SH-SY5Y (cell line): ENCODE data around the gene PCSK9.

Experiments
- GATA2 ChIP-seq: IDR thresholded peaks from 2 replicates; pipeline ENCODE4 v1.6.1; 2011; ENCODE audit warnings: mild to moderate bottlenecking, low read depth, low read length
- GATA3 ChIP-seq: IDR thresholded peaks from 2 replicates; pipeline ENCODE4 v1.6.1; 2011; ENCODE audit warnings: low read depth, mild to moderate bottlenecking, low read length, moderate library complexity

The PCSK9 gene

DNA sequence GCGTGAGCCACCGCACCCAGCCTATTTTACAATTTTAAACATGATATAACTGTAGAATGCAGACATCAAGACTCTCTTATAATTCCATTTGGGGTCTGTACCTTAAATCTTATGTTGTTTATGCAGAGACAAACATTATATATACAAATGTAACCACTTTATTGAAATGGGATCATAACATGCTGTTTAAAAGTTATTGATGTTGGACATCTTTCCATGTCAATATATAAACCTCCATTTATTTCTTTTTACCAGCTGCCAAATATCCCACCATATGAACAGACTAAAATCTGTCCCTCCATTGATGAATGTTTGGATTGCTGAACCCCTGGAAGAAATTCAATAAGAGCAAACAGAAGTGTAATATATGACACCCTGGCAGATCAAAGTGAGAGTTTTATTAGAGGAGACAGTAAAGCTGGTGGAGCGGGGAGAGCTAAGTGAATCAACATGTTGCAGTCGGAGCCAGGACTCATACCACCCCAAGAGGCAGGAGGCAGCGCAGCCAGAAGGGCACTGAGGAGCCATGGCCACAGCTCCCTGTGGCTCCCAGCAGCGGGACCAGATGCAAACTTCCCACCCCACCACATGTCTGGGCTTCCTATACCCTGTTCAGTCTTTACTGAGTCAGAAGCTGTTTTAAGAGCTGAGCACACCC is 4.7 kb upstream of the PCSK9 start:
- TF ChIP-seq GATA3, result no peak
- TF ChIP-seq GATA2, result no peak

DNA sequence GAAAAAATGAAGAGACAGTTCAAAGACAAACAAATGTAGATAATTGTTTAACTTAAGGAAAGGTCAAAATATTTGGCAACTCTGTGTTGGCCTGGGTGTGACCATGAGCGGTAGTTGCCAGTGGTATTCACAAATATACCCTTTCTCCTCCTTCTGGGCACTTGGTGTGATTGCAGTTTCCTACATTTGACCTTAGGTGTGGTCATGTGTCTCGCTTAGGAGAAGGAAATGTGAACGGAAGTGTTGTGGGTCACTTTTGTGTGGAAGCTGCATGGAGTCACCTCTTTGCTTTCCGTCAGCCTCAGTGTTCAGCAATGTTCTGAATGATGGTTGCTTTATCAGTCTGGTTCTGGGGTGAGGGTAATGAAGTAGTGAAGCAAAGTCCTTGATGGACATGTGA is 3.4 kb upstream of the PCSK9 start:
- TF ChIP-seq GATA3 (no peak), GATA2 (no peak)

DNA sequence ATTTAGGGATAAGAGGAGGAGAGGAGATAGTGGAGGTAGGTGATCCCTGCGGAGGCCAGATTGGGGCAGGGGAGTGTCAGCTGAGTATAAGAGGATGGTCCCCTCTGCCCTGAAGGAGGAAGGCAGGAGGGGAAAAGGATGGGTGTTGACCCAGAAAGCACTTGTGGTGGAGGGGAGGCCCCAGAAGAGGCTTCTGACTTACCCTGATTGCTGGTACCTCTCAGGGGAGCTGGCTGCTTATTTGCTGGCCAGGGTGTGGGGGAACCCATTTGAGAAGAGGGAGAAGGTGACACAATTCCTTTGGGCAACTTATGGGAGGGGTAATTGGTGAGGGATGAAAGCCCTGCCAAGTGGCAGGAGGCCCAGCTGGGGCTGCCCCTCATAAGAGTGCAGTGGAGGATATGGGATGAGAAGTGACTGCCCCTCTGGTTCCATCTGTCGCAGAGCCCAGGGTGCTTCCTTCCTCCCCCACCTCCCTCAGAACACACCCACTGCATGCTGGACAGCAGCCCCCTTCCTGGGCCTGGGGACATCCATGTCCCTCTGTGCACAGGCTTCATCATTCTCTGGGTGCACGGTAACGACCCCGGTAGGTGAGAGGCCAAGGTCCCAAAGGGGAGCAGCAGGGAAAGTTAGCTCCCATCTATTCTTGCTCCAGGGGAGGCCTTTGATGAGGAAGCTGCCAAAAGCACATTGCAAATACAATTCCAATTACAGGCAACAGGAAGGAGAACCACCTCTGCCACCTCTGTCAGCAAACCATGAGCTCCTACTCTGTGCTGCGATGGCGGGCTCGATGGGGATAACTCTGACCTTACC is 1.4 kb upstream of the PCSK9 start:
- no peak for TF ChIP-seq GATA2
- no peak for TF ChIP-seq GATA3

DNA sequence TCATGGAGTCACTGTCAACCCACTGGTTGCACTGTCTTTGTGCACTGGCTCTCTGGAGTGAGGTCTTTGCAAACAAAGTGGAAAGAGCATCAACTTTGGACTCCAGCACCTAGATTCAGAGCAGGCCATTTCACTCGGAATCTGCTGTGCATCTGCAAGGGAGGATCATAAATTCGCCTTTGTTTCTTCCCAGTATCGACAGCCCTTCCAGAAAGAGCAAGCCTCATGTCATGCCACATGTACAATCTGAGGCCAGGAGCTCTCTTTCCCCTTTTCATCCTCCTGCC is 853 bp upstream of the PCSK9 start:
- TF ChIP-seq GATA2, result no peak
- TF ChIP-seq GATA3, result no peak

DNA sequence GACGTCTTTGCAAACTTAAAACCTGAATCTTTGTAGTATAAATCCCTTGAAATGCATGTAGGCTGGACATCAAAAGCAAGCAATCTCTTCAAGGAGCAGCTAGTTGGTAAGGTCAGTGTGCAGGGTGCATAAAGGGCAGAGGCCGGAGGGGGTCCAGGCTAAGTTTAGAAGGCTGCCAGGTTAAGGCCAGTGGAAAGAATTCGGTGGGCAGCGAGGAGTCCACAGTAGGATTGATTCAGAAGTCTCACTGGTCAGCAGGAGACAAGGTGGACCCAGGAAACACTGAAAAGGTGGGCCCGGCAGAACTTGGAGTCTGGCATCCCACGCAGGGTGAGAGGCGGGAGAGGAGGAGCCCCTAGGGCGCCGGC is 390 bp upstream of the PCSK9 start:
- TF ChIP-seq GATA3 (no peak), GATA2 (no peak)

DNA sequence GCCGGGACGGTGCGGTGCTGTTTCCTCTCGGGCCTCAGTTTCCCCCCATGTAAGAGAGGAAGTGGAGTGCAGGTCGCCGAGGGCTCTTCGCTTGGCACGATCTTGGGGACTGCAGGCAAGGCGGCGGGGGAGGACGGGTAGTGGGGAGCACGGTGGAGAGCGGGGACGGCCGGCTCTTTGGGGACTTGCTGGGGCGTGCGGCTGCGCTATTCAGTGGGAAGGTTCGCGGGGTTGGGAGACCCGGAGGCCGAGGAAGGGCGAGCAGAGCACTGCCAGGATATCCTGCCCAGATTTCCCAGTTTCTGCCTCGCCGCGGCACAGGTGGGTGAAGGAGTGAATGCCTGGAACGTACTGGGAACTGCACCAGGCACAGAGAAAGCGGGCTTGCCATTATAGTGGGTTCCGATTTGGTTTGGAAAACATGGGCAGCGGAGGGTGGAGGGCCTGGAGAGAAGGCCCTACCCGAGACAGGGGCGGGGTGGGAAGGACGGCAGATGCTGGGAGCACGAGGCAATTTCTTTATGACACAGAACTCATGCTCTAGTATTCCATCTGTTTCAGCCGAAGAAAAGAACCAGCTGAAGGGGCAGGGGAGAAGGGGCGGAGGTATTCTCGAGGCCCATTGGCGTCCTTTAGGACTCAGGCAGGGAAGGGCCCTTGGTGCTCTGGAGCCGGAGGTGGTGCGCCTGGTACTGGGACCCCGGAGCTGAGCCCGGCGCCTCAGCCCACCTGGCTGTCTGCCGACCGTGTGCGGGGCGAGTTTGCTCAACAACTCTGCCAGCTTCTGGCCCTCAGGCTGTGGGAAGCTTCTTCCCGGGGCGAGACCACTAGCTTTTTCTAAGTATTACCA is 960 bp downstream of the PCSK9 start:
- TF ChIP-seq GATA3 (no peak), GATA2 (no peak)

DNA sequence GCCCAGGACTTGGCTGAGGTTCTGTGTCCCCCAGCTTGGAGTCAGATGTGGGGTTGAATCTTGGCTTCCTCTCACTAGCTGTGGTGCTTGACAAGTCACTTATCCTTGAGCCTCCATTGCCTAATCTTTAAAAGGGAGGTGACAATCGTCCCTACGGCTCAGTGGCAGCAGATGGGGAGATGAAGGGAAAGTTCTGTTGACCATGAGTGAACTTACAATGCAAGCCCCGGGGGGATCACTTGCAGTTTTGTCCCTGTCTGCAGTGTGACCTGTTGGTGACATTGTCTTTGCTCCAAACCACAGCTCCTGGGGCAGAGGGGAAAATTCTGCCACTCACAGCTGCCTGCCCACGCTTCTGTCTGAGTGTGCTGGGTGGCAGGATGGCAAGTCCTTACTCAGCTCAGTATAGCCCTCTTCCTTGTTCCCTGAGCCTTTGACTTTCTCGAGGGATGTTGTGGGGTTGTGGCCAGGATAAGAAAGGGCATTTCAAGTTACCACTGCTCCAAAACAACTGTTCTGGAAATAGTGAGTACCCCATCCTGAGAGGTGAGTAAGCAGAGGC is 1.7 kb downstream of the PCSK9 start:
- TF ChIP-seq GATA2, result no peak
- no peak for TF ChIP-seq GATA3

DNA sequence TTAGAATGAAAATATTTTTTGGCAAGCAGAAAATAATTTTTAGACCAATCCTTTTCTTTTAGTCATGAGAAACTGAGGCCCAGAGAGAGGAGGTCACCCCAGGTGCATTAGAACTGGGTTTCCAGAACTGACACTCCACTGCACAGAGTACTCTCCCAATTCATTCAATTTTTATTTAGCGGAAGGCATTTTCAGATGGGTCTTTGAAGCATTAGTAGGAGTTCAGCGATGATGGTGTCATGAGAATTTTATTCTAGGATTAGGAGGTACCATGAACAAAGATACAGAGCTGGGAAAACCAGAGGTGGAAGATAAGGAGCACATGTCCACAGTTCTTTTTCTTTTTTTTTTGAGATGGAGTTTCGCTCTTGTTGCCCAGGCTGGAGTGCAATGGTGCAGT is 2.3 kb downstream of the PCSK9 start:
- no peak for TF ChIP-seq GATA2
- TF ChIP-seq GATA3, result no peak

DNA sequence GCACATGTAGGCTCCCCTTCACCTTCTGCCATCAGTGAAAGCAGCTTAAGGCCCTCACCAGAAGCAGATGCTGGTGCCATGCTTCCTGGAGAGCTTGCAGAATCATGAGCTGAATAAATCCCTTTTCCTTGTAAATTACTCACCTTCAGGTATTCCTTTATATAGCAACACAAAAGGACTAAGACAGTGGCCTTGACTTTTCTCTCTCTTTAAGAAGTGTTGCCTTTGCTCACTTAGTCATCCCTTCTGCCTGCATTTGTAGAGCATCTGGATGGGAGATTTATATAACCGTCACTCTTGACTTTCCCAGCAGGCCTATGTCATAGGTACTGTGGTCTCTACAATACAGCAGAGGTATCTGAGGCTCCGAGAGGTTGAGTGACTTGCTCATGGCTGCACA is 3.7 kb downstream of the PCSK9 start:
- no peak for TF ChIP-seq GATA3
- TF ChIP-seq GATA2, result no peak

DNA sequence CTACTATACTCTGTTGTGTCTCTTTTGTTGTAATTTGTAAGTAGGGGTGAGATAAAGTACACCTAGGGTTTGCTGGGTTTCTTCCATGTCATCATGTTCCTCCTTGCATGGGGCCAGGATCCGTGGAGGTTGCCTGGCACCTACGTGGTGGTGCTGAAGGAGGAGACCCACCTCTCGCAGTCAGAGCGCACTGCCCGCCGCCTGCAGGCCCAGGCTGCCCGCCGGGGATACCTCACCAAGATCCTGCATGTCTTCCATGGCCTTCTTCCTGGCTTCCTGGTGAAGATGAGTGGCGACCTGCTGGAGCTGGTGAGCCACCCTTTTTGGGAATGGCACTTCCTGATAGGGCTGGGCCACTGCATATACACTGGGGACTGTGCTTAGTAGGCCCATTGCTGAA is 4.4 kb downstream of the PCSK9 start:
- no peak for TF ChIP-seq GATA2
- TF ChIP-seq GATA3, result no peak

DNA sequence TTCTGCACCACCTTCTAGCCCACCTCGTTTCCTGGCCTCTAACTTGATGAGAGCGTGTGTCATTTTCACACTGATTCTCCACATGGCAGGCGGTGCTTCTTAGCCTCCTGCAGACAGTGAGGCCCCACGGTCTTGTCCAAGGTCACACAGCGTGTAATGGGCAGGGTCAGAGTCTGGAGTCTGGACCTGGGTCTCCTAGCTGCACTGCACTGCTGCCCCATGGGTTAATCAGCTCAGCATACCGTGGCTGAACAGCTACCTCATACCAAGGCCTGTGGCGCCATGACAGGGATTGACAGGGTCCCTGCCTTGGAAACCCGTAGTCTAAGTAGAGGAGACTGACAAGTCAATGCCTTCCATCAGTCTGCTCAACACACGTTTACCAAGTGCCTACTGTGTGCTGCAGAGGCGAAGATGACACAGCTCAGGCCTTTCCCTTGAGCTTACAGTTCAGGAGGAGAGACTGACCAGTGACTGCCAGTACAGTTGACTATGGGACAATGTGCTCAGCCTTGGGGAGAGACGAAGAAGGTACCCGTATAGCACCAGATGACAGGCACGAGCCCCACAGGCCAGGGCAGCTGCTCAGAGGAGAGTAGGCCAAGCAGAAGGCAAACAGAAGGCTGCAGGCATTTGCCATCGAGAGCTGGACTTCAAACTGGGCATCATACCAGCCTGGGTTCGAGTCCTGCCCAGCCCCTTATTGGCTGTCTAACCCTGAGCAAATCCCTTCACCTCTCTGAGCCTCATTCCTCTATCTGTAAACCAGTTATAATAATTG is 5.5 kb downstream of the PCSK9 start:
- TF ChIP-seq GATA2 (no peak), GATA3 (no peak)

DNA sequence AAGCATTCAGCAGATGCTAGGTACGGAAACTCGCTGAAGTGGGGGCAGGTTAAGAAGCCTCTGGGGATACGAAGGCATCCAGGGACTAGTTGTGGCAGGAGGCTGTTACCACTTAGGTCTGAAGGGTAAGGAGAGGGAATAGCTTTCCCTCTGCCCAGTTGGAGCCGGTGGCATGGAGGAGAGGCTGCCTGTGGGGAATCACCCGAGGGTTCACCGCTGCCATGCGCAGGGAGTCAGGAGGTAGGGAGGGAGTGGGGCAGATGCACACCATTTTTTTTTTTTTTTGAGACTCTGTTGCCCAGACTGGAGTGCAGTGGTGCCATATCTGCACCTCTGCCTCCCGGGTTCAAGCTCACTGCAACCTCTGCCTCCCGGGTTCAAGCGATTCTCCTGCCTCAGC is 6.1 kb downstream of the PCSK9 start:
- TF ChIP-seq GATA2, result no peak
- TF ChIP-seq GATA3, result no peak

DNA sequence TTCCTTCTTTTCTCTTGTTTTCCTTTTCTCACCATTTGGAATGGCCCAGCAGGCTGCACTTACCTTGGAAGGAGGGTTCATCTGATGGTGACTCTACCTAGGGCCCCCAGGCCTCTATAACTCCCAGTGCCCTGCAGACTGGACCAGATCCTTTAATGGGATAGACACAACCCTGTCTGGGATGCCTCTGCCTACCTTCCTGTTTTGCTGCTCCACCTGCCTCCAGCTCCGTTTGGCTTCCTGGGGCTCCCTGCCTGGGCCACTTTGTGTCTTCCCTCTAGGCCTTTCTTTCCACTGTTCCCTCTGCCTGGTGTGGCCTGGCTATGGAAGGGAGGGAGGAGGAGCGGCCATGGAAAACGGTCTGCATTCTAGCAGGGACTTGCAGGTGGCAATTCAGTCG is 7.5 kb downstream of the PCSK9 start:
- TF ChIP-seq GATA2, result no peak
- TF ChIP-seq GATA3, result no peak

DNA sequence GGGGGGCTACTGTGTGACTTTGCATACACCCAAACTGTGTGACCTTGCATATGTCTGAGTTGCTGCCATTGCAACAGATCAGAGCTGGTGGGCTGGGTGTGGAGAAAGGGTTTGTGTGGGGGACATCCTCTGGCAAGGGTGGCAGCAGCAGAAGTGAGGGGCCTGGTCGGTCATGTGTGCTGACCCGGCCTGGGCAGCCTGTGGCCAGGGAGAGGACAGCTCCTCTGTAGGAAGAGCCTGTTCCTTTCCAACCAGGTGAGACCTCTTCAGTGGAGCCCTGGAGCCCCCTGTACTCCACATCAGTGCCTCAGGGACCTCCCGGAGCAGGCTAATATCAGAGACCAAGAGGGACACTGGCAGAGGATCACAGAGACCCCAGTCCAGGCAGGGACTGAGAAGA is 8.3 kb downstream of the PCSK9 start:
- TF ChIP-seq GATA2, result no peak
- TF ChIP-seq GATA3, result no peak
